Measurements from ENCODE around the gene MYDGF.

DNA sequence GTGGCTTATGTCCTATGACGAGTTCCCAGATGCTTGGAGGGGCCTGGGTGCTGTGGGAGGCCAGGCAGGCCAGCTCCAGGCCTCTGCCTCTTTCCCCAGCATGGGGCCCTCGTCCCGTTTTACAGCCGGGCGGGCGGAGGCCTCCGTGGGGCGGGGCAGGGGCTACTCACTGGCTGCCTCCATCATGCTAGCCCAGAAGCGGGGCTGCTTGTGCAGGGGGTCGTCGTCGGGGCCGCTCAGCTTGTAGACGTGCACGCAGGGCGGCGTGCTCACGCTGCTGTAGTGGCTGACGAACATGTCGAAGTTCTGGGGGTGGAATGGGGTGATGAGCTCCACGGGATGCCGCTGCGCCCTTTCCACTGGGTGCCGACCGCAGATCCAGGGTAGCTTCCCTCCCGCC is 18.4 kb upstream of the MYDGF start:
- no peak for TF ChIP-seq CTCF (conservative IDR thresholded peaks at IDR 0.05; ENCODE audit: low read depth, low read length)
- TF ChIP-seq EZH2 (IDR thresholded peaks at IDR 0.05; ENCODE audit: borderline replicate concordance, low read depth, low read length, poor library complexity, severe bottlenecking), result no peak
